ENCODE measurements around the gene MYCBP2. TPM values are rescaled to one million over a fixed set of nuclear protein-coding genes. Genes with fewer than 3 reads are reported as not detected.

The MYCBP2 gene
- total RNA-seq (2021), result 51.6 and 55.6 TPM in 2 replicates
- percentile 76 among the genes with signal in this experiment for Bru-seq, nascent RNA
- percentile 72 among the genes with signal in this experiment for BruChase-seq, experiment 1, labeled RNA remaining after a 2-hour chase
- percentile 75 among the genes with signal in this experiment for BruChase-seq, experiment 2, labeled RNA remaining after a 6-hour chase
- long read RNA-seq, partial matches to known transcripts, result 1 of 3 reads
- long read RNA-seq, other reads (novel, unspliced or antisense), result 2 of 3 reads

- ChIA-PET CTCF (no interaction called here), POLR2A (ENCODE audit: unreplicated experiment) (interaction anchor here (0.7 kb wide), 1 partner anchor 195 kb away, joined by 7 read pairs; no protein-coding TSS in a partner anchor)
- peaks cover 9% of the 10 kb centered on the region for H4K20me1 ChIP-seq (ENCODE audit: insufficient read depth)
- H3K27me3 ChIP-seq (ENCODE audit: insufficient read depth, low read depth), result no peaks in the 10 kb centered on the region
- peaks cover 39% of the 10 kb centered on the region for H3K4me1 ChIP-seq (replicated peaks; ENCODE audit: insufficient read depth)
- no peaks in the 10 kb centered on the region for H3K9me3 ChIP-seq (ENCODE audit: insufficient read depth, low read depth)
- H3F3A ChIP-seq (ENCODE audit: insufficient read depth, low read depth), result peaks cover 20% of the 10 kb centered on the region
- intact Hi-C loops (cut with micrococcal nuclease; ENCODE audit: unreplicated experiment), result loop anchor here (2.0 to 10.0 kb wide), 4 partner anchors 195 to 368 kb away; partner anchors contain the start of genes FBXL3, SCEL and SLAIN1
- H3K4me3 ChIP-seq, result peak within 1 kb of the TSS; percentile 89
- TF ChIP-seq CTCF (conservative IDR thresholded peaks at IDR 0.05) (no peak), EZH2 (IDR thresholded peaks at IDR 0.05; ENCODE audit: low read depth) (no peak)
- peak within 1 kb of the TSS; percentile 92 for H2AFZ ChIP-seq
- H3K79me2 ChIP-seq (ENCODE audit: low read depth), result peaks cover 46% of the 10 kb centered on the region
- peak within 1 kb of the TSS; percentile 85 for H3K4me2 ChIP-seq
- H3K9me2 ChIP-seq (ENCODE audit: insufficient read depth), result no peaks in the 10 kb centered on the region; the same call in 1 of the 2 replicates
- BruUV-seq (replicated peaks), result no TSS peak
- 0 out of 2 replicates have a peak within 1 kb of the TSS, but pooled peaks have one; percentile 30 for H3K27ac ChIP-seq
- H3K36me3 ChIP-seq (ENCODE audit: low read depth), result no peaks in the 10 kb centered on the region
- peak; percentile 92 to 98 for DNase-seq
Measured at GRCh38 chr13:77326905-77327604, at the start of gene MYCBP2. MYCBP2 (minus strand) TSS chr13:77327094; CDS start chr13:77326775, 319 bp downstream.

- Histone ChIP-seq H3K27me3 (ENCODE audit: insufficient read depth, low read depth) (no peaks in the 10 kb centered on the region), H3K9me3 (ENCODE audit: insufficient read depth, low read depth) (no peaks in the 10 kb centered on the region), H3K79me2 (ENCODE audit: low read depth) (no peaks in the 10 kb centered on the region), H3K4me1 (replicated peaks; ENCODE audit: insufficient read depth) (no peaks in the 10 kb centered on the region), H3F3A (ENCODE audit: insufficient read depth, low read depth) (no peaks in the 10 kb centered on the region), H3K9me2 (ENCODE audit: insufficient read depth) (no peaks in the 10 kb centered on the region), H3K4me2 (no peak overlapping the region), H3K36me3 (ENCODE audit: low read depth) (no peaks in the 10 kb centered on the region), H3K4me3 (no peak overlapping the region), H3K27ac (no peak overlapping the region), H2AFZ (no peak overlapping the region), H4K20me1 (ENCODE audit: insufficient read depth) (no peaks in the 10 kb centered on the region)
- no peak for DNase-seq
- POLR2A ChIA-PET (ENCODE audit: unreplicated experiment), result no interaction called here
- CTCF ChIA-PET, result no interaction called here
- TF ChIP-seq CTCF (conservative IDR thresholded peaks at IDR 0.05) (no peak), EZH2 (IDR thresholded peaks at IDR 0.05; ENCODE audit: low read depth) (no peak)
- intact Hi-C loops (cut with micrococcal nuclease; ENCODE audit: unreplicated experiment), result no loop called here
- BruUV-seq (replicated peaks), result no TSS peak
Measured at GRCh38 chr13:77375560-77376108, 48.7 kb upstream of the MYCBP2 start.

GRCh38 chr13:77374786-77375185, 47.9 kb upstream of the MYCBP2 start:
- no peaks in the 10 kb centered on the region for H3K36me3 ChIP-seq (ENCODE audit: low read depth)
- H3K79me2 ChIP-seq (ENCODE audit: low read depth), result no peaks in the 10 kb centered on the region
- H3K4me2 ChIP-seq, result no peak overlapping the region
- no peaks in the 10 kb centered on the region for H3K4me1 ChIP-seq (replicated peaks; ENCODE audit: insufficient read depth)
- H3K9me3 ChIP-seq (ENCODE audit: insufficient read depth, low read depth), result no peaks in the 10 kb centered on the region
- intact Hi-C loops (cut with micrococcal nuclease; ENCODE audit: unreplicated experiment), result no loop called here
- no peak for DNase-seq
- H4K20me1 ChIP-seq (ENCODE audit: insufficient read depth), result no peaks in the 10 kb centered on the region
- TF ChIP-seq CTCF (conservative IDR thresholded peaks at IDR 0.05), result no peak
- no peak for TF ChIP-seq EZH2 (IDR thresholded peaks at IDR 0.05; ENCODE audit: low read depth)
- POLR2A ChIA-PET (ENCODE audit: unreplicated experiment), result no interaction called here
- H3K27ac ChIP-seq, result no peak overlapping the region
- no peaks in the 10 kb centered on the region for H3K27me3 ChIP-seq (ENCODE audit: insufficient read depth, low read depth)
- H3K4me3 ChIP-seq, result no peak overlapping the region
- H3K9me2 ChIP-seq (ENCODE audit: insufficient read depth), result no peaks in the 10 kb centered on the region
- no peak overlapping the region for H2AFZ ChIP-seq
- CTCF ChIA-PET, result no interaction called here
- no peaks in the 10 kb centered on the region for H3F3A ChIP-seq (ENCODE audit: insufficient read depth, low read depth)
- no TSS peak for BruUV-seq (replicated peaks)
